Measurements from ENCODE around the gene STARD9. TPM values are rescaled to one million over a fixed set of nuclear protein-coding genes. Genes with fewer than 3 reads are reported as not detected.

The STARD9 gene
- total and polyA plus RNA-seq, 9 of the 15 experiments (the other 6 are each of a cell fraction or from before 2014, with no cell fraction given), result 0.45 to 6.0 (median 3.6) TPM

DNA sequence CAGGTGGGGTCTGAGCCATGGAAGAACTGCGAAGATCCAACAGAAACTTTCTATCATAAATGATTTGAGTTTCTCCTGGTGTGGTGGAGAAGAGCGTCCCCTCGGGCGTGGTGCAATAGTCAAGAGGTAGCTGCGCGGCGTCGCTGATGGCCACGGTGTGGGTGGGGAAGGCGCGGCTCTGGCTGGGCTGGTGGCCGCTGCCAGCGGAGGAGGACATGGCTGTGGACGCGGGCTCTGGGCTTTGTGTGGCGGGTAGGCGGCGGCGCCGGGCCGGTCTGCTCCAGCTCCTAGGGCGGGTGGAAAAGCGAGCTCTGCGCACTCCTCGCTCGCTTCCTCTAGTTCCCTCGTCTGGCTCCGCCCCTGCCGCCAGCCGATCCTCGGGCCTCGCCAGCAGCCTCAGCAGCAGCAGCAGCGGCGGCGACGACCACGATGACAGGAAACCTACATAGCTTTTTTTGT lies 5.9 kb downstream of the STARD9 start (continued):
- TF ChIP-seq HNRNPLL (IDR thresholded peaks at IDR 0.05; ENCODE audit: low read depth, low read length, poor library complexity, severe bottlenecking) (peak; percentile 64), ZNF780A (CRISPR knock-in tag; IDR thresholded peaks at IDR 0.05) (no peak), SIRT6 (IDR thresholded peaks at IDR 0.05; ENCODE audit: low read depth, low read length) (no peak), ZNF586 (CRISPR knock-in tag; conservative IDR thresholded peaks at IDR 0.05) (no peak), CEBPG (CRISPR knock-in tag; IDR thresholded peaks at IDR 0.05) (0 out of 2 replicates have a peak, but pooled peaks have one; percentile 29), CEBPG (tag; conservative IDR thresholded peaks at IDR 0.05 in 1 of 2, IDR thresholded peaks at IDR 0.05 in 1 of 2) (peak in 1 of 2 experiments; percentile 29; a peak in 1 of 4 replicates), PHF8 (IDR thresholded peaks at IDR 0.05; ENCODE audit: borderline replicate concordance, low read length) (peak; percentile 27; the same call in 1 of the 2 replicates), RBBP5 (IDR thresholded peaks at IDR 0.05; ENCODE audit: borderline replicate concordance, insufficient read depth, low read length, poor library complexity, severe bottlenecking) (peak; percentile 44), BCOR (IDR thresholded peaks at IDR 0.05) (no peak), SMAD4 (CRISPR knock-in tag; conservative IDR thresholded peaks at IDR 0.05) (peak; percentile 66), CEBPB (tag; IDR thresholded peaks at IDR 0.05) (peak; percentile 64; the same call in 1 of the 2 replicates), EGR1 (conservative IDR thresholded peaks at IDR 0.05) (peak; percentile 27; the same call in 1 of the 2 replicates)
- TF ChIP-seq, protein P1, sequence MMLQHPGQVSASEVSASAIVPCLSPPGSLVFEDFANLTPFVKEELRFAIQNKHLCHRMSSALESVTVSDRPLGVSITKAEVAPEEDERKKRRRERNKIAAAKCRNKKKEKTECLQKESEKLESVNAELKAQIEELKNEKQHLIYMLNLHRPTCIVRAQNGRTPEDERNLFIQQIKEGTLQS (IDR thresholded peaks at IDR 0.05), result no peak
- TF ChIP-seq, protein P1 (CRISPR knock-in tag; conservative IDR thresholded peaks at IDR 0.05), result no peak
- TF ChIP-seq, protein P2, sequence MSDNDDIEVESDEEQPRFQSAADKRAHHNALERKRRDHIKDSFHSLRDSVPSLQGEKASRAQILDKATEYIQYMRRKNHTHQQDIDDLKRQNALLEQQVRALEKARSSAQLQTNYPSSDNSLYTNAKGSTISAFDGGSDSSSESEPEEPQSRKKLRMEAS (CRISPR knock-in tag; IDR thresholded peaks at IDR 0.05), result 0 out of 2 replicates have a peak, but pooled peaks have one; percentile 24
- TF ChIP-seq, protein P3, sequence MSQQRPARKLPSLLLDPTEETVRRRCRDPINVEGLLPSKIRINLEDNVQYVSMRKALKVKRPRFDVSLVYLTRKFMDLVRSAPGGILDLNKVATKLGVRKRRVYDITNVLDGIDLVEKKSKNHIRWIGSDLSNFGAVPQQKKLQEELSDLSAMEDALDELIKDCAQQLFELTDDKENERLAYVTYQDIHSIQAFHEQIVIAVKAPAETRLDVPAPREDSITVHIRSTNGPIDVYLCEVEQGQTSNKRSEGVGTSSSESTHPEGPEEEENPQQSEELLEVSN (IDR thresholded peaks at IDR 0.05; ENCODE audit: borderline replicate concordance in 1 of 2, extremely low read depth in 1 of 2, insufficient read depth in 1 of 2, insufficient read length in 1 of 2, low read depth in 1 of 2, low read length in 1 of 2, poor library complexity in 1 of 2, severe bottlenecking in 1 of 2), result peak; percentile 15 to 68
- TF ChIP-seq, protein P4, sequence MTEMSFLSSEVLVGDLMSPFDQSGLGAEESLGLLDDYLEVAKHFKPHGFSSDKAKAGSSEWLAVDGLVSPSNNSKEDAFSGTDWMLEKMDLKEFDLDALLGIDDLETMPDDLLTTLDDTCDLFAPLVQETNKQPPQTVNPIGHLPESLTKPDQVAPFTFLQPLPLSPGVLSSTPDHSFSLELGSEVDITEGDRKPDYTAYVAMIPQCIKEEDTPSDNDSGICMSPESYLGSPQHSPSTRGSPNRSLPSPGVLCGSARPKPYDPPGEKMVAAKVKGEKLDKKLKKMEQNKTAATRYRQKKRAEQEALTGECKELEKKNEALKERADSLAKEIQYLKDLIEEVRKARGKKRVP (CRISPR knock-in tag; IDR thresholded peaks at IDR 0.05), result no peak
- TF ChIP-seq, protein P5, sequence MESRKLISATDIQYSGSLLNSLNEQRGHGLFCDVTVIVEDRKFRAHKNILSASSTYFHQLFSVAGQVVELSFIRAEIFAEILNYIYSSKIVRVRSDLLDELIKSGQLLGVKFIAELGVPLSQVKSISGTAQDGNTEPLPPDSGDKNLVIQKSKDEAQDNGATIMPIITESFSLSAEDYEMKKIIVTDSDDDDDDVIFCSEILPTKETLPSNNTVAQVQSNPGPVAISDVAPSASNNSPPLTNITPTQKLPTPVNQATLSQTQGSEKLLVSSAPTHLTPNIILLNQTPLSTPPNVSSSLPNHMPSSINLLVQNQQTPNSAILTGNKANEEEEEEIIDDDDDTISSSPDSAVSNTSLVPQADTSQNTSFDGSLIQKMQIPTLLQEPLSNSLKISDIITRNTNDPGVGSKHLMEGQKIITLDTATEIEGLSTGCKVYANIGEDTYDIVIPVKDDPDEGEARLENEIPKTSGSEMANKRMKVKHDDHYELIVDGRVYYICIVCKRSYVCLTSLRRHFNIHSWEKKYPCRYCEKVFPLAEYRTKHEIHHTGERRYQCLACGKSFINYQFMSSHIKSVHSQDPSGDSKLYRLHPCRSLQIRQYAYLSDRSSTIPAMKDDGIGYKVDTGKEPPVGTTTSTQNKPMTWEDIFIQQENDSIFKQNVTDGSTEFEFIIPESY (CRISPR knock-in tag; IDR thresholded peaks at IDR 0.05), result peak; percentile 59; the same call in 1 of the 2 replicates
- TF ChIP-seq, protein P6, sequence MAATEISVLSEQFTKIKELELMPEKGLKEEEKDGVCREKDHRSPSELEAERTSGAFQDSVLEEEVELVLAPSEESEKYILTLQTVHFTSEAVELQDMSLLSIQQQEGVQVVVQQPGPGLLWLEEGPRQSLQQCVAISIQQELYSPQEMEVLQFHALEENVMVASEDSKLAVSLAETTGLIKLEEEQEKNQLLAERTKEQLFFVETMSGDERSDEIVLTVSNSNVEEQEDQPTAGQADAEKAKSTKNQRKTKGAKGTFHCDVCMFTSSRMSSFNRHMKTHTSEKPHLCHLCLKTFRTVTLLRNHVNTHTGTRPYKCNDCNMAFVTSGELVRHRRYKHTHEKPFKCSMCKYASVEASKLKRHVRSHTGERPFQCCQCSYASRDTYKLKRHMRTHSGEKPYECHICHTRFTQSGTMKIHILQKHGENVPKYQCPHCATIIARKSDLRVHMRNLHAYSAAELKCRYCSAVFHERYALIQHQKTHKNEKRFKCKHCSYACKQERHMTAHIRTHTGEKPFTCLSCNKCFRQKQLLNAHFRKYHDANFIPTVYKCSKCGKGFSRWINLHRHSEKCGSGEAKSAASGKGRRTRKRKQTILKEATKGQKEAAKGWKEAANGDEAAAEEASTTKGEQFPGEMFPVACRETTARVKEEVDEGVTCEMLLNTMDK (IDR thresholded peaks at IDR 0.05; ENCODE audit: borderline replicate concordance, insufficient read depth, low read depth, low read length, poor library complexity, severe bottlenecking), result peak; percentile 1
